Peyer's patch (tissue), 4 donors: Measurements from ENCODE around the gene SLC5A6. TPM values are rescaled to one million over a fixed set of nuclear protein-coding genes. Genes with fewer than 3 reads are reported as not detected.
A peak's percentile ranks its signal among the peaks of the same experiment; 100 is the strongest.

ENCODE experiments used
- DNase-seq, 3 donors: peaks; one replicate each; pipeline ENCODE4 v3.0.0-alpha.2; 2017 to 2019
- H3K27ac ChIP-seq, 4 donors: fragments of 200-600 bp; sonication (generic); one replicate each; pipeline ENCODE4 v1.5.1; 2016 to 2019
- H3K27me3 ChIP-seq, 2 donors: fragments of 200-600 bp; sonication (generic); one replicate each; pipeline ENCODE4 v1.5.1; 2019
- H3K36me3 ChIP-seq, 3 donors: fragments of 200-600 bp; sonication (generic); one replicate each; pipeline ENCODE4 v1.5.1; 2016 to 2019
- H3K4me1 ChIP-seq, 4 donors: fragments of 200-600 bp; sonication (generic); one replicate each; pipeline ENCODE4 v1.5.1; 2016 to 2019
- H3K4me3 ChIP-seq, 4 donors: fragments of 200-600 bp; sonication (generic); 1 replicate in 3 of 4; 2 replicates in 1 of 4; pipeline ENCODE4 v1.5.1; 2016 to 2019; ENCODE audit warnings: mild to moderate bottlenecking in 1 of 4
- H3K9me3 ChIP-seq, 4 donors: fragments of 200-600 bp; sonication (generic); one replicate each; pipeline ENCODE4 v1.5.1; 2016 to 2019; ENCODE audit warnings: mild to moderate bottlenecking in 1 of 4
- CTCF ChIP-seq, 6 experiments: fragments of 450-650 bp in 4 of 6; fragments of 200-600 bp in 2 of 6; sonication (generic) in 1 of 6; IDR thresholded peaks; one replicate each; pipeline ENCODE4 v1.5.1; 2017 to 2019; ENCODE audit warnings: antibody characterized with exemption in 6 of 6, mild to moderate bottlenecking in 3 of 6, moderate library complexity in 1 of 6
- POLR2A ChIP-seq, 2 donors: fragments of 450-650 bp; IDR thresholded peaks; one replicate each; pipeline ENCODE4 v1.5.1; 2017; ENCODE audit warnings: antibody characterized with exemption in 2 of 2, mild to moderate bottlenecking in 2 of 2, moderate library complexity in 2 of 2
- total RNA-seq, 4 donors: library from RNA; depleted of rRNA; stranded (reverse); fragments of >200 nt; gene quantifications; one replicate each; pipeline ENCODE4 v1.1.0, GENCODE V29; 2016

The SLC5A6 gene
- total RNA-seq, 4 donors from 2014 or later: 42.3 to 78.4 (median 65.8) TPM

DNA sequence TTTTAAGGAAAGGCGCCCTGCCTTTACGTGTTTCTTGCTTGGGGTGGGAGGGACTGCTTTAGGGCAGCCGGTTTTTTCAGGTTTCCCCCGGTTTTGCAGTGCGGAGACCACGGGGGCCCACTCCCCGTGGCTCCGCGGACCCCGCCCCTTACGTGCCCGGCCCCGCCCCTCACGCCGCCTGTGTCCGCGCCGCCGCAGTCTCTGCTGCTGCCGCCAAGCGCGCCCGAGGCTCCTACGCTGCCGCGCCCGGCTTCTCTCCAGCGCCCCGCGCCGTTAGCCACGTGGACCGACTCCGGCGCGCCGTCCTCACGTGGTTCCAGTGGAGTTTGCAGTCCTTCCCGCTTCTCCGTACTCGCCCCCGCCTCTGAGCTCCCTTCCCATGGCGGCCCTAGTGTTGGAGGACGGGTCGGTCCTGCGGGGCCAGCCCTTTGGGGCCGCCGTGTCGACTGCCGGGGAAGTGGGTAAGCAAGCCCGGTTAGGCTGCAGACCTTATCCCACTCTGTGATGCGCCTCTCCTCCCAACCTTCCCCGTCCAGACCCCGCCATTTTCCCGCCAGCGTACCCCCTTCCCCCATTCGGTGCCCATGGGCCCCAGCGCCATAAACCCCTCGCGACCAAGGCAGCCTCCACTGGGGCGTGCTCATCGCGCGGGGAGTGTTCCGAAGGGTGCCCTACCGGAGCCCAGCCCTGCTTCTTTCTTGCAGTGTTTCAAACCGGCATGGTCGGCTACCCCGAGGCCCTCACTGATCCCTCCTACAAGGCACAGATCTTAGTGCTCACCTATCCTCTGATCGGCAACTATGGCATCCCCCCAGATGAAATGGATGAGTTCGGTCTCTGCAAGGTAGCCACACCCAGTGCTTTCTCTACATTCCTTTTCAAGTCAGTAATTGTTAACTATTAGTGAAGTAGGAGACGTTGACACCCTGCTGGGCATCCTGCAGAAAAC, 5.4 kb upstream of the SLC5A6 start, which contains the start of gene CAD:
TSS of gene CAD (plus strand) at position 197 of the 949 bp plus-strand sequence. CDS start at position 380, 183 bp downstream.
- peak in 5 of 6 experiments; percentile 15 to 59 (median 54) for TF ChIP-seq CTCF (IDR thresholded peaks at IDR 0.05)
- TF ChIP-seq POLR2A (IDR thresholded peaks at IDR 0.05): no peak
- Histone ChIP-seq H3K9me3 (no peaks in the 10 kb centered on the region), H3K27me3 (no peaks in the 10 kb centered on the region), H3K4me1 (peaks cover 0 to 28% (median 11%) of the 10 kb centered on the region in 4 donors), H3K27ac (peak within 1 kb of the TSS; percentile 48 to 83 (median 54)), H3K4me3 (peak within 1 kb of the TSS; percentile 63 to 76 (median 64)), H3K36me3 (peaks cover 0 to 15% (median 0%) of the 10 kb centered on the region in 3 donors)
- DNase-seq: peak; percentile 85 to 94 (median 90)

- H3K27ac ChIP-seq: peak overlapping the region; percentile 48 to 83 (median 54)
- TF ChIP-seq CTCF (IDR thresholded peaks at IDR 0.05): no peak
- TF ChIP-seq POLR2A (IDR thresholded peaks at IDR 0.05): no peak
- H3K4me3 ChIP-seq: peak overlapping the region; percentile 63 to 76 (median 64)
- H3K4me1 ChIP-seq: peaks cover 0 to 28% (median 11%) of the 10 kb centered on the region in 4 donors
- H3K27me3 ChIP-seq: no peaks in the 10 kb centered on the region
- H3K36me3 ChIP-seq: peaks cover 0 to 7% (median 0%) of the 10 kb centered on the region in 3 donors
- no peak for DNase-seq
- H3K9me3 ChIP-seq: no peaks in the 10 kb centered on the region
These were observed 4.5 kb upstream of the SLC5A6 start for GRCh38 chr2:27216416-27217137.

DNA sequence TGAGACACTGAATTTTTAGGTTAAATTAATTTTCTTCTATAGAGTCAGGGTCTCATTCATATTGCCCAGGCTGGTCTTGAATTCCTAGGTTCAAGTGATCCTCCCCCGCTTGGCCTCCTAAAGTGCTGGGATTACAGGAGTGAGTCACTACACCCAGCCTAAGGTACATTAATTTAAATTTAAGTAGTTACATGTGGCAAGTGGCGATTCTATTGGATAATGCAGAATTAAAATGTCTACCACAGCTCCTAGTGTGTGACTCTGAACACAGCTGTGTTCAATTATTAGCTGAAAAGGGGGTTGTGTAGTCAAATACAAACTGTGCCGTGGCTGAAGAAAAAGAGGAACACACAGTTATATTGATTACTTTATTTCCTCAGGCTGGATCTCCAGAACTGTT, 2.9 kb upstream of the SLC5A6 start:
- no peaks in the 10 kb centered on the region for H3K27me3 ChIP-seq
- no peak for TF ChIP-seq POLR2A (IDR thresholded peaks at IDR 0.05)
- no peaks in the 10 kb centered on the region for H3K9me3 ChIP-seq
- no peak for DNase-seq
- no peak overlapping the region for H3K4me3 ChIP-seq
- no peak overlapping the region for H3K27ac ChIP-seq
- peaks cover 0 to 37% (median 12%) of the 10 kb centered on the region in 4 donors for H3K4me1 ChIP-seq
- H3K36me3 ChIP-seq: no peaks in the 10 kb centered on the region

DNA sequence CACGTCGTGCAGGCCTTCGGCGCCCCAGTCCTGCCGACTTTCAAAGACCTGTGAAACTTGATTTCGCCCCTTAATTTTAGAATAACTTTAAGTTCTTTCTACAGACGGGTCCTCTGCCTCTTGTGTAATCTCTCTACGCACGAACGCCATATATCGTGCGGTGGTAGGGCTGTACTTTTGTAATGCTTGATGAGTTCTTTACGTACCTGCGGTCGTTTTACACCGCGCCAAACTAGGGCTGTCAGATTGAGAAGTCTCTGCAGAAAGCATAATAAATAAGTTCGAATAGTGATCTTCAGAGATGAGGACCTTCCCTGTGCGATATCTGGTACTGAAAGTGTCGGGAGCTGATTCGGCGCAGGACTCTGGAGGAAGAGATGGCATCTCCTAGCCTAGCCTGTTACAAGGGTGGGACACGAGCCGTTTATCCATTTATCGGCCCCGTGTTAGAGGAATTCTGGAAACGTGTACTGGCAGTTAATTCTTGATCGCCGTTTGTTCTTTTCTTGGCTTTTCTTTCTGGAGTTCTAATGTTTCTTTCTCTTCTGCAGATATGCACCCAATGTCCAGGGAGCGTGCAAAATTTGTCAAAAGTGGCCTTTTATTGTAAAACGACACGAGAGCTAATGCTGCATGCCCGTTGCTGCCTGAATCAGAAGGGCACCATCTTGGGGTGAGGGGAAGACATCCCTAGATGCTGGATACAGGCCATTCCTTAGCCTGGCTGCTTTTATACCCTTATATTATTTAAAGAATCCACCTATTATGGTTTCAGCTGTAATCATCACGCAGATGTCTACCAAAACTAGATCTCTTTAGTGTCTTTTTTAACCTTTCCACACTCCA, 781 bp upstream of the SLC5A6 start:
- H3K4me3 ChIP-seq: peak overlapping the region; percentile 63 to 88 (median 82)
- peaks cover 0 to 28% (median 7%) of the 10 kb centered on the region in 4 donors for H3K4me1 ChIP-seq
- H3K27ac ChIP-seq: peak overlapping the region; percentile 95 to 98 (median 96)
- H3K36me3 ChIP-seq: peaks cover 0 to 5% (median 0%) of the 10 kb centered on the region in 3 donors
- H3K27me3 ChIP-seq: no peaks in the 10 kb centered on the region
- no peaks in the 10 kb centered on the region for H3K9me3 ChIP-seq
- peak in 1 of 3 donors; percentile 37 for DNase-seq
- no peak for TF ChIP-seq POLR2A (IDR thresholded peaks at IDR 0.05)
- no peak for TF ChIP-seq CTCF (IDR thresholded peaks at IDR 0.05)

- no peaks in the 10 kb centered on the region for H3K9me3 ChIP-seq
- H3K36me3 ChIP-seq: peaks cover 0 to 20% (median 0%) of the 10 kb centered on the region in 3 donors
- H3K4me1 ChIP-seq: peaks cover 0 to 20% (median 6%) of the 10 kb centered on the region in 4 donors
- H3K27me3 ChIP-seq: no peaks in the 10 kb centered on the region
- no peak for TF ChIP-seq POLR2A (IDR thresholded peaks at IDR 0.05)
- no peak for TF ChIP-seq CTCF (IDR thresholded peaks at IDR 0.05)
- peak in 2 of 3 donors; percentile 44 to 91 for DNase-seq
- peak overlapping the region; percentile 95 to 98 (median 96) for H3K27ac ChIP-seq
- peak overlapping the region; percentile 63 to 88 (median 82) for H3K4me3 ChIP-seq
These were observed 676 bp downstream of the SLC5A6 start for GRCh38 chr2:27211241-27211942.
